HL-60 (cell line): ENCODE data around the gene HK1.
"Not testable (repeated sequence)": the region's sequence is repeated elsewhere in the genome, so short reads cannot be mapped to it uniquely, and the experiment has no call there.

Source experiments
- DNase-seq, 2 experiments: peaks; one replicate each; pipeline ENCODE4 v3.0.0-alpha.2; 2010 to 2020; ENCODE audit warnings: low read depth in 1 of 2, low spot score in 1 of 2
- H3K27ac ChIP-seq: fragments of 250-450 bp; sonication (Bioruptor Pico); replicated peaks from 2 replicates; pipeline ENCODE4 v1.5.1; 2020; ENCODE audit warnings: mild to moderate bottlenecking, moderate library complexity
- H3K27me3 ChIP-seq: fragments of 250-450 bp; sonication (Bioruptor Pico); 2 replicates; pipeline ENCODE4 v1.5.1; 2021; ENCODE audit warnings: mild to moderate bottlenecking, moderate library complexity; ENCODE audit not compliant: insufficient read depth, poor library complexity, severe bottlenecking
- H3K4me3 ChIP-seq: replicated peaks from 2 replicates; pipeline ENCODE4 v1.5.1; 2011; ENCODE audit warnings: mild to moderate bottlenecking, control low read depth, low read length; ENCODE audit not compliant: insufficient read depth
- GABPA ChIP-seq: IDR thresholded peaks from 2 replicates; pipeline ENCODE4 v1.6.1; 2012; ENCODE audit warnings: low read depth
- POLR2AphosphoS5 ChIP-seq: IDR thresholded peaks from 2 replicates; pipeline ENCODE4 v1.6.1; 2012; ENCODE audit warnings: low read depth
- SPI1 ChIP-seq: IDR thresholded peaks from 2 replicates; pipeline ENCODE4 v1.6.1; 2012; ENCODE audit warnings: low read depth, mild to moderate bottlenecking, borderline replicate concordance
- TF ChIP-seq, protein P1 (sequence below): IDR thresholded peaks from 2 replicates; pipeline ENCODE4 v1.6.1; 2012; ENCODE audit warnings: low read depth; ENCODE audit not compliant: insufficient replicate concordance
- TF ChIP-seq, protein P2 (sequence below): IDR thresholded peaks from one replicate; pipeline ENCODE4 v1.5.1; 2011; ENCODE audit warnings: low read length, control low read depth, inconsistent platforms; ENCODE audit not compliant: insufficient read depth

Gene HK1

DNA sequence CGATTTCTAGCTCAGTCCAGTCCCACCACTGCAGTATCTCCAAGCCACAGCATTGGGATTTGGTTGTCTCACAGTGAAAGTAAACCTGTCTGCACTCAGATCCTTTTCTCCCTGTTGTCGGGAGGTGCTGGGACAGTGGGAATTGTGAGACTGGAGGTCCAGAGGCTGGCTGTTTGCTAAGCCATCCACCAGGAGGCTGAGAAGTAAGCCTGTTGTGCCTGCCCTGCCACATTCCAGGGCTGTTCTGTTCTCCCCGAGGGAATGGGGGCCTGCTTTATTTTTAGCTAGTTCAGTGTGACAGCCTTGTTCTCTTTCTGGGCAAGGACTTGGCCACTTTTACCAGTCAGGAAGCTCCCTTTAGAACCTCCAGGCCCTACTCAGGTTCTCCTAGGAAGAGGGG is 54.9 kb downstream of the HK1 start:
- DNase-seq: no peak
- H3K27me3 ChIP-seq: no peaks in the 10 kb centered on the region
- no peak overlapping the region for H3K4me3 ChIP-seq
- no peak overlapping the region for H3K27ac ChIP-seq
- TF ChIP-seq SPI1 (no peak), POLR2AphosphoS5 (no peak), GABPA (no peak)
- TF ChIP-seq, protein P1, sequence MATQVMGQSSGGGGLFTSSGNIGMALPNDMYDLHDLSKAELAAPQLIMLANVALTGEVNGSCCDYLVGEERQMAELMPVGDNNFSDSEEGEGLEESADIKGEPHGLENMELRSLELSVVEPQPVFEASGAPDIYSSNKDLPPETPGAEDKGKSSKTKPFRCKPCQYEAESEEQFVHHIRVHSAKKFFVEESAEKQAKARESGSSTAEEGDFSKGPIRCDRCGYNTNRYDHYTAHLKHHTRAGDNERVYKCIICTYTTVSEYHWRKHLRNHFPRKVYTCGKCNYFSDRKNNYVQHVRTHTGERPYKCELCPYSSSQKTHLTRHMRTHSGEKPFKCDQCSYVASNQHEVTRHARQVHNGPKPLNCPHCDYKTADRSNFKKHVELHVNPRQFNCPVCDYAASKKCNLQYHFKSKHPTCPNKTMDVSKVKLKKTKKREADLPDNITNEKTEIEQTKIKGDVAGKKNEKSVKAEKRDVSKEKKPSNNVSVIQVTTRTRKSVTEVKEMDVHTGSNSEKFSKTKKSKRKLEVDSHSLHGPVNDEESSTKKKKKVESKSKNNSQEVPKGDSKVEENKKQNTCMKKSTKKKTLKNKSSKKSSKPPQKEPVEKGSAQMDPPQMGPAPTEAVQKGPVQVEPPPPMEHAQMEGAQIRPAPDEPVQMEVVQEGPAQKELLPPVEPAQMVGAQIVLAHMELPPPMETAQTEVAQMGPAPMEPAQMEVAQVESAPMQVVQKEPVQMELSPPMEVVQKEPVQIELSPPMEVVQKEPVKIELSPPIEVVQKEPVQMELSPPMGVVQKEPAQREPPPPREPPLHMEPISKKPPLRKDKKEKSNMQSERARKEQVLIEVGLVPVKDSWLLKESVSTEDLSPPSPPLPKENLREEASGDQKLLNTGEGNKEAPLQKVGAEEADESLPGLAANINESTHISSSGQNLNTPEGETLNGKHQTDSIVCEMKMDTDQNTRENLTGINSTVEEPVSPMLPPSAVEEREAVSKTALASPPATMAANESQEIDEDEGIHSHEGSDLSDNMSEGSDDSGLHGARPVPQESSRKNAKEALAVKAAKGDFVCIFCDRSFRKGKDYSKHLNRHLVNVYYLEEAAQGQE: no peak
- TF ChIP-seq, protein P2, sequence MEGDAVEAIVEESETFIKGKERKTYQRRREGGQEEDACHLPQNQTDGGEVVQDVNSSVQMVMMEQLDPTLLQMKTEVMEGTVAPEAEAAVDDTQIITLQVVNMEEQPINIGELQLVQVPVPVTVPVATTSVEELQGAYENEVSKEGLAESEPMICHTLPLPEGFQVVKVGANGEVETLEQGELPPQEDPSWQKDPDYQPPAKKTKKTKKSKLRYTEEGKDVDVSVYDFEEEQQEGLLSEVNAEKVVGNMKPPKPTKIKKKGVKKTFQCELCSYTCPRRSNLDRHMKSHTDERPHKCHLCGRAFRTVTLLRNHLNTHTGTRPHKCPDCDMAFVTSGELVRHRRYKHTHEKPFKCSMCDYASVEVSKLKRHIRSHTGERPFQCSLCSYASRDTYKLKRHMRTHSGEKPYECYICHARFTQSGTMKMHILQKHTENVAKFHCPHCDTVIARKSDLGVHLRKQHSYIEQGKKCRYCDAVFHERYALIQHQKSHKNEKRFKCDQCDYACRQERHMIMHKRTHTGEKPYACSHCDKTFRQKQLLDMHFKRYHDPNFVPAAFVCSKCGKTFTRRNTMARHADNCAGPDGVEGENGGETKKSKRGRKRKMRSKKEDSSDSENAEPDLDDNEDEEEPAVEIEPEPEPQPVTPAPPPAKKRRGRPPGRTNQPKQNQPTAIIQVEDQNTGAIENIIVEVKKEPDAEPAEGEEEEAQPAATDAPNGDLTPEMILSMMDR: no peak

DNA sequence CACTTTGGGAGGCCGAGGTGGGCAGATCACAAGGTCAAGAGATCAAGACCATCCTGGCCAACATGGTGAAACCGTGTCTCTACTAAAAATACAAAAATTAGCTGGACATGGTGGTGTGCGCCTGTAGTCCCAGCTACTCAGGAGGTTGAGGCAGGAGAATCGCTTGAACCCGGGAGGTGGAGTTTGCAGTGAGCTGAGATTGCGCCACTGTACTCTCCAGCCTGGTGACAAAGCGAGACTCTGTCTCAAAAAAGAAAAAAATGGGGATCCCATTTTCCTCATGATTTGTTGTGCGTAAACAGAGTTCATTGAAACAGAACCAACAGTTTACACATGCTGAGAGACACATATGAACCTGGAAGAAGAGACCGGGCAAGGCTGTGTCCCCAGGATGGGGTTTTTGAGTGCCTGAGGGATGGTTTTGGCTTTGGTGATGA is 55.6 kb downstream of the HK1 start:
- H3K4me3 ChIP-seq, DNase-seq, H3K27me3 ChIP-seq, H3K27ac ChIP-seq: not testable (repeated sequence)

DNA sequence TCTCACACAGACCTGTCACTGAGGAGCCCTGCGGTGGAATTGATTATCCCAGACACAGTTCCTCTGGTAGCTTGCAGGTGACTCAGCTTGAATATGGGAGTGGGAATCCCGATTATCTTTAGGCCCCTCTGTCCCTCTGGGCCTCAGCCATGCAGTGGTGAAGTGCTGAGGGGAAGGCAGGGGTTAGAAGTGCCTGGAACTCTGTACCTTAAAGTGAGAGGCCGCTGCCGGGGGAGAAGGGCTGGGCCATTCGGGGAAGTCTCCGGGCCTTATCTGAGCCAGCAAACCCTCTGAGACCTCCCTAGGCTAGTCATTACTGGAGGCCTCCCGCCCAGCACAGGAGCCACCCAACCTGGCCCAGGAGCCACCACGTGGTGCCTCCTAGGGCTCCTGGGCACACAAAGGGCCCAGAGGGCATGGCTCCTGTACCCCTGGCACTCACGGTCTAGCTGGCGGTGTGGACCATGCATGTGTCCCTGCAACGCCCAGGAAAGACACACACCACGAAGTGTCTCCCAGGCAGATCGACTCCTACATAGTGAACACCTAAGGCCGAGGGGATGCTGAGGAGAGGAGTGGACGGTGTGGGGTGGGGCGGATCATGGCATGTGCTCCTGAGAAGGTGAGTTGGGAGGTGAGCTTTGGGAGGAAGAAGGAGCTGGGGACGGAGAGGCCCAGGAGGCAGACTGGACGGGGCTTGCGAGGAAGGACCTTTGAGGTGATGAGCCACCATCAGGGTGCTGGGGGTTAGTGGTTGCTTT is 56.2 kb downstream of the HK1 start:
- no peak for TF ChIP-seq SPI1
- no peak for TF ChIP-seq POLR2AphosphoS5
- TF ChIP-seq GABPA: no peak
- TF ChIP-seq, protein P1: no peak
- TF ChIP-seq, protein P2: no peak
- DNase-seq: no peak
- Histone ChIP-seq H3K4me3 (no peak overlapping the region), H3K27ac (peak overlapping the region; percentile 63), H3K27me3 (no peaks in the 10 kb centered on the region)

DNA sequence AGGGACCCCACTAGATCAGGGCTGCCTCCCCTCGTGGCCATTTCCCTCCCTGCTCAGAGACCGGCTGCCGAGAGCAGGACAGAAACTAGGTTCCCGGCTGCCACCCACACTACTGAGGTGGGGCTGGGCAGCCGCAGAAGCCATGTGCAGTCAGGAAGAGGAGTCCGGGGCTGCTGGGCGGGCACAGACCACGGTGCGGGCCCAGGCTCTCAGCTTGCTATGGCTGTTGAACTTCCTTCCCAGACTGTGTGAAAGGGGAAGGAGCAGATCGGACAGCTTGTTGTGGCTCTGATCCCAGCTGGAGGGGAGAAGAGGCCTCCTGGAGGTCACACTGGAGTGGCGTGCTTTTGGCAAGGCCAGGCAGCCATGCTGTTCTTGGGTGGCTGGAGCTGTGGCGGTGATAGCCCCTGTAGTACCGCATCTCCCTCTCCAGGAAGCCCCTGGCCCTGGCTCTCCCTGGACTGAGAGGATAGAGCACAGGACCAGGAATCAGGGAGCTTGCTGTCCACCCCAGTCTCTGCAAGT is 56.8 kb downstream of the HK1 start:
- peak; percentile 64 to 83 for DNase-seq
- TF ChIP-seq GABPA (no peak), POLR2AphosphoS5 (peak; percentile 54; the same call in 1 of the 2 replicates), SPI1 (peak; percentile 60; the same call in 1 of the 2 replicates)
- TF ChIP-seq, protein P2: no peak
- TF ChIP-seq, protein P1: no peak
- Histone ChIP-seq H3K4me3 (no peak overlapping the region), H3K27ac (peak overlapping the region; percentile 63), H3K27me3 (no peaks in the 10 kb centered on the region)
